Measurements from ENCODE around the gene EDIL3. TPM values are rescaled to one million over a fixed set of nuclear protein-coding genes. Genes with fewer than 3 reads are reported as not detected.

EDIL3 gene
- total RNA-seq, 1 experiment from 2014 or later: not detected

- ChIA-PET POLR2A (no interaction called here), CTCF (no interaction called here)
- Mint-ChIP-seq H3K4me1 (ENCODE audit: insufficient read depth, unreplicated experiment) (peaks cover 10% of the 10 kb centered on the region), H3K4me3 (ENCODE audit: unreplicated experiment) (no peak overlapping the region), H3K27ac (ENCODE audit: low read depth, unreplicated experiment) (no peak overlapping the region), H3K9me3 (ENCODE audit: unreplicated experiment) (no peaks in the 10 kb centered on the region), H3K27me3 (ENCODE audit: insufficient read depth, unreplicated experiment) (peaks cover 88% of the 10 kb centered on the region), H3K36me3 (ENCODE audit: insufficient read depth, unreplicated experiment) (no peaks in the 10 kb centered on the region)
- intact Hi-C loops (cut with micrococcal nuclease): no loop called here
- no peak for DNase-seq (ENCODE audit: unreplicated experiment)
- TF ChIP-seq CTCF (IDR thresholded peaks at IDR 0.05; ENCODE audit: unreplicated experiment): no peak
- BruUV-seq (replicated peaks): no TSS peak
Observed at GRCh38 chr5:84373506-84373905, 11.2 kb downstream of the EDIL3 start.

- intact Hi-C loops (cut with micrococcal nuclease): no loop called here
- Mint-ChIP-seq H3K36me3 (ENCODE audit: insufficient read depth, unreplicated experiment) (no peaks in the 10 kb centered on the region), H3K4me3 (ENCODE audit: unreplicated experiment) (no peak overlapping the region), H3K4me1 (ENCODE audit: insufficient read depth, unreplicated experiment) (peaks cover 10% of the 10 kb centered on the region), H3K9me3 (ENCODE audit: unreplicated experiment) (no peaks in the 10 kb centered on the region), H3K27me3 (ENCODE audit: insufficient read depth, unreplicated experiment) (peaks cover 88% of the 10 kb centered on the region), H3K27ac (ENCODE audit: low read depth, unreplicated experiment) (no peak overlapping the region)
- no peak for TF ChIP-seq CTCF (IDR thresholded peaks at IDR 0.05; ENCODE audit: unreplicated experiment)
- ChIA-PET POLR2A (no interaction called here), CTCF (no interaction called here)
- BruUV-seq (replicated peaks): no TSS peak
- no peak for DNase-seq (ENCODE audit: unreplicated experiment)
Observed at GRCh38 chr5:84372066-84372695, 12.5 kb downstream of the EDIL3 start.

GRCh38 chr5:84370176-84370575 is 14.5 kb downstream of the EDIL3 start:
- intact Hi-C loops (cut with micrococcal nuclease): no loop called here
- CTCF ChIA-PET: interaction anchor here (0.6 kb wide), 1 partner anchor 440 kb away, joined by 4 read pairs; no protein-coding TSS in a partner anchor
- H3K27me3 Mint-ChIP-seq (ENCODE audit: insufficient read depth, unreplicated experiment): peaks cover 93% of the 10 kb centered on the region
- POLR2A ChIA-PET: no interaction called here
- no peak for TF ChIP-seq CTCF (IDR thresholded peaks at IDR 0.05; ENCODE audit: unreplicated experiment)
- no peak for DNase-seq (ENCODE audit: unreplicated experiment)
- no peak overlapping the region for H3K4me3 Mint-ChIP-seq (ENCODE audit: unreplicated experiment)
- no peaks in the 10 kb centered on the region for H3K9me3 Mint-ChIP-seq (ENCODE audit: unreplicated experiment)
- no peak overlapping the region for H3K27ac Mint-ChIP-seq (ENCODE audit: low read depth, unreplicated experiment)
- H3K36me3 Mint-ChIP-seq (ENCODE audit: insufficient read depth, unreplicated experiment): no peaks in the 10 kb centered on the region
- BruUV-seq (replicated peaks): no TSS peak
- H3K4me1 Mint-ChIP-seq (ENCODE audit: insufficient read depth, unreplicated experiment): peaks cover 10% of the 10 kb centered on the region

GRCh38 chr5:84364043-84364442 is 20.6 kb downstream of the EDIL3 start:
- TF ChIP-seq CTCF (IDR thresholded peaks at IDR 0.05; ENCODE audit: unreplicated experiment): no peak
- Mint-ChIP-seq H3K4me3 (ENCODE audit: unreplicated experiment) (no peak overlapping the region), H3K27me3 (ENCODE audit: insufficient read depth, unreplicated experiment) (peaks cover 77% of the 10 kb centered on the region), H3K9me3 (ENCODE audit: unreplicated experiment) (no peaks in the 10 kb centered on the region), H3K36me3 (ENCODE audit: insufficient read depth, unreplicated experiment) (no peaks in the 10 kb centered on the region), H3K4me1 (ENCODE audit: insufficient read depth, unreplicated experiment) (no peaks in the 10 kb centered on the region), H3K27ac (ENCODE audit: low read depth, unreplicated experiment) (no peak overlapping the region)
- intact Hi-C loops (cut with micrococcal nuclease): no loop called here
- no peak for DNase-seq (ENCODE audit: unreplicated experiment)
- CTCF ChIA-PET: no interaction called here
- POLR2A ChIA-PET: no interaction called here
- BruUV-seq (replicated peaks): no TSS peak
